H1 (cell line): Measurements from ENCODE around the gene XNDC1N. TPM values are rescaled to one million over a fixed set of nuclear protein-coding genes. Genes with fewer than 3 reads are reported as not detected.
A peak's percentile ranks its signal among the peaks of the same experiment; 100 is the strongest.

Experiments used
- CTCF ChIA-PET: fragments of 300-600 bp; sonication (Branson Sonifier 250); formaldehyde crosslinking; loops from one replicate; lab custom pipeline; 2021; ENCODE audit not compliant: partially characterized antibody; lab: Charles Lee
- POLR2A ChIA-PET: fragments of 300-600 bp; sonication (Branson Sonifier 250); formaldehyde crosslinking; loops from one replicate; lab custom pipeline; 2021; ENCODE audit warnings: inconsistent platforms; ENCODE audit not compliant: partially characterized antibody; lab: Charles Lee
- DNase-seq, 2 experiments: peaks; one replicate each; pipeline versions ENCODE4 v3.0.0 to v3.0.0-alpha.2; 2010 to 2022; ENCODE audit warnings: low spot score in 2 of 2, low read depth in 1 of 2, mixed read lengths in 1 of 2
- FAIRE-seq: peaks from 2 replicates; lab custom pipeline; 2011; peaks lifted over from hg19 to GRCh38; lab: Jason Lieb, UNC
- H2AFZ ChIP-seq: 2 replicates; pipeline ENCODE4 v1.8.1; 2012; ENCODE audit warnings: low read length, inconsistent platforms
- H2AK5ac ChIP-seq: 2 replicates; pipeline ENCODE4 v1.6.1; 2013; ENCODE audit warnings: low read depth, low read length
- H2BK120ac ChIP-seq: replicated peaks from 2 replicates; pipeline ENCODE3; 2013; ENCODE audit warnings: low read depth, low read length, inconsistent platforms
- H2BK12ac ChIP-seq: 2 replicates; pipeline ENCODE4 v1.6.1; 2013; ENCODE audit warnings: low read depth, low read length
- H2BK15ac ChIP-seq: 2 replicates; pipeline ENCODE4 v1.6.1; 2013; ENCODE audit warnings: low read length
- H2BK20ac ChIP-seq: 2 replicates; pipeline ENCODE4 v1.6.1; 2013; ENCODE audit warnings: low read length
- H2BK5ac ChIP-seq: 2 replicates; pipeline ENCODE4 v1.6.1; 2013; ENCODE audit warnings: low read depth, low read length
- H3K14ac ChIP-seq: 2 replicates; pipeline ENCODE4 v1.6.1; 2013; ENCODE audit warnings: inconsistent platforms; ENCODE audit not compliant: insufficient read length
- H3K18ac ChIP-seq: 2 replicates; pipeline ENCODE4 v1.6.1; 2013; ENCODE audit warnings: low read length; ENCODE audit errors: extremely low read depth
- H3K23ac ChIP-seq: 2 replicates; pipeline ENCODE4 v1.6.1; 2013; ENCODE audit warnings: inconsistent platforms; ENCODE audit not compliant: insufficient read length
- H3K23me2 ChIP-seq: 2 replicates; pipeline ENCODE4 v1.6.1; 2013; ENCODE audit warnings: low read depth, low read length
- H3K27ac ChIP-seq: 2 replicates; pipeline ENCODE4 v1.6.1; 2011; ENCODE audit warnings: low read depth, low read length, inconsistent platforms
- H3K27me3 ChIP-seq, 4 experiments: replicated peaks in 1 of 4; 1 replicate in 1 of 4; 2 replicates in 3 of 4; pipeline versions ENCODE4 v1.6.1 to v1.8.1; 2011 to 2013; ENCODE audit warnings: low read length in 3 of 4, mild to moderate bottlenecking in 3 of 4, inconsistent platforms in 2 of 4, mixed read lengths in 2 of 4, moderate library complexity in 1 of 4; ENCODE audit not compliant: control insufficient read depth in 3 of 4, insufficient read depth in 3 of 4; ENCODE audit errors: extremely low read depth in 1 of 4
- H3K36me3 ChIP-seq, 4 experiments: 2 replicates each; pipeline versions ENCODE4 v1.6.1 to v1.8.1; 2011 to 2013; ENCODE audit warnings: mild to moderate bottlenecking in 4 of 4, low read length in 3 of 4, moderate library complexity in 2 of 4, control low read depth in 1 of 4, inconsistent platforms in 1 of 4; ENCODE audit not compliant: insufficient read depth in 4 of 4, control insufficient read depth in 2 of 4
- H3K4ac ChIP-seq: replicated peaks from 2 replicates; pipeline ENCODE3; 2013; ENCODE audit warnings: low read length, low read depth, mixed read lengths, inconsistent platforms; ENCODE audit not compliant: insufficient read length
- H3K4me1 ChIP-seq, 4 experiments: replicated peaks in 1 of 4; 1 replicate in 1 of 4; 2 replicates in 3 of 4; pipeline versions ENCODE4 v1.6.1 to v1.8.1; 2011 to 2013; ENCODE audit warnings: low read length in 3 of 4, inconsistent platforms in 2 of 4, mixed read lengths in 1 of 4; ENCODE audit not compliant: insufficient read depth in 4 of 4, control insufficient read depth in 3 of 4
- H3K4me2 ChIP-seq, 2 experiments: 2 replicates each; pipeline versions ENCODE4 v1.6.1 to v1.8.1; 2011 to 2013; ENCODE audit warnings: low read depth in 2 of 2, low read length in 2 of 2, control low read depth in 1 of 2, inconsistent platforms in 1 of 2, mild to moderate bottlenecking in 1 of 2; ENCODE audit not compliant: insufficient read depth in 1 of 2
- H3K4me3 ChIP-seq, 4 experiments: fragments of 200-600, 300-600 bp in 1 of 4; sonication (generic), shearing (Covaris generic), sonication (Bioruptor Twin) in 1 of 4; 2 replicates each; pipeline versions ENCODE4 v1.5.1 to v1.8.1; 2011 to 2016; ENCODE audit warnings: low read length in 4 of 4, low read depth in 3 of 4, control low read depth in 2 of 4, inconsistent platforms in 2 of 4, mild to moderate bottlenecking in 2 of 4, mixed read lengths in 1 of 4, moderate library complexity in 1 of 4; ENCODE audit not compliant: insufficient read depth in 2 of 4; ENCODE audit errors: extremely low read depth in 1 of 4
- H3K56ac ChIP-seq: replicated peaks from 2 replicates; pipeline ENCODE3; 2013; ENCODE audit warnings: low read depth, mild to moderate bottlenecking, mixed read lengths, low read length, inconsistent platforms; ENCODE audit not compliant: insufficient read length
- H3K79me1 ChIP-seq: 2 replicates; pipeline ENCODE4 v1.6.1; 2013; ENCODE audit warnings: low read depth, low read length, control low read depth
- H3K79me2 ChIP-seq, 2 experiments: 2 replicates each; pipeline versions ENCODE4 v1.6.1 to v1.8.1; 2012 to 2013; ENCODE audit warnings: low read length in 2 of 2, mild to moderate bottlenecking in 2 of 2, inconsistent platforms in 1 of 2; ENCODE audit not compliant: insufficient read depth in 2 of 2, control insufficient read depth in 1 of 2
- H3K9ac ChIP-seq, 4 experiments: replicated peaks in 1 of 4; 1 replicate in 1 of 4; 2 replicates in 3 of 4; pipeline versions ENCODE4 v1.6.1 to v1.8.1; 2011 to 2013; ENCODE audit warnings: low read depth in 3 of 4, low read length in 3 of 4, control low read depth in 2 of 4, mild to moderate bottlenecking in 2 of 4, moderate library complexity in 2 of 4, inconsistent platforms in 1 of 4; ENCODE audit errors: extremely low read depth in 1 of 4
- H3K9me3 ChIP-seq, 2 experiments: 2 replicates each; pipeline versions ENCODE4 v1.6.1 to v1.8.1; 2012 to 2013; ENCODE audit warnings: mild to moderate bottlenecking in 2 of 2, moderate library complexity in 2 of 2, control low read depth in 1 of 2, inconsistent platforms in 1 of 2, low read depth in 1 of 2, low read length in 1 of 2, mixed read lengths in 1 of 2; ENCODE audit not compliant: insufficient read depth in 2 of 2
- H4K20me1 ChIP-seq, 2 experiments: replicated peaks in 1 of 2; 2 replicates each; pipeline versions ENCODE3 to v1.8.1; 2011 to 2013; ENCODE audit warnings: inconsistent platforms in 2 of 2, low read length in 2 of 2, mild to moderate bottlenecking in 1 of 2; ENCODE audit not compliant: insufficient read depth in 2 of 2, control insufficient read depth in 1 of 2
- H4K5ac ChIP-seq: 2 replicates; pipeline ENCODE4 v1.6.1; 2013; ENCODE audit warnings: low read length, low read depth, mixed read lengths, inconsistent platforms; ENCODE audit not compliant: insufficient read length
- H4K8ac ChIP-seq: 2 replicates; pipeline ENCODE4 v1.8.0; 2013; ENCODE audit warnings: mild to moderate bottlenecking, moderate library complexity, low read length, inconsistent platforms; ENCODE audit not compliant: insufficient read depth; ENCODE audit errors: extremely low read depth
- H4K91ac ChIP-seq: replicated peaks from 2 replicates; pipeline ENCODE3; 2013; ENCODE audit warnings: low read length, mixed read lengths, inconsistent platforms; ENCODE audit not compliant: insufficient read length
- ATF3 ChIP-seq: IDR thresholded peaks from 2 replicates; pipeline ENCODE4 v1.6.1; 2011; ENCODE audit warnings: low read depth, mild to moderate bottlenecking, low read length; ENCODE audit not compliant: insufficient read depth
- BRCA1 ChIP-seq: IDR thresholded peaks from 2 replicates; pipeline ENCODE4 v1.6.1; 2012; ENCODE audit warnings: low read depth, low read length, improper control_type of control experiment
- KDM1A ChIP-seq: fragments of 200-600, 300-600 bp; sonication (generic); IDR thresholded peaks from 2 replicates; pipeline ENCODE4 v1.7.1; 2016; ENCODE audit warnings: mild to moderate bottlenecking, low read length, borderline replicate concordance
- MAFK ChIP-seq: IDR thresholded peaks from 2 replicates; pipeline ENCODE4 v1.6.1; 2012; ENCODE audit warnings: low read depth, mild to moderate bottlenecking, improper control_type of control experiment, low read length
- SAP30 ChIP-seq: fragments of 300-600 bp; sonication (generic); IDR thresholded peaks from 2 replicates; pipeline ENCODE4 v1.7.1; 2012; ENCODE audit warnings: low read length, moderate library complexity, mild to moderate bottlenecking, inconsistent platforms; ENCODE audit not compliant: insufficient read depth, insufficient replicate concordance
- WGBS, 2 experiments: shearing (Covaris generic) in 1 of 2; methylation state at CpG; one replicate each; pipeline versions ENCODE4 v1.1.6 to v1.1.7; 2013 to 2015; ENCODE audit warnings: low lambda C conversion rate in 2 of 2, mixed read lengths in 2 of 2, inconsistent platforms in 1 of 2, low coverage in 1 of 2, missing lambda C conversion rate in 1 of 2; ENCODE audit not compliant: insufficient replicate concordance in 2 of 2, insufficient coverage in 1 of 2, insufficient read length in 1 of 2; ENCODE audit errors: extremely low coverage in 1 of 2, missing lambda C conversion rate in 1 of 2; 5-methylcytosine and 5-hydroxymethylcytosine counted together
- polyA plus RNA-seq, 7 experiments: library from polyadenylated mRNA; depleted of rRNA in 3 of 7; stranded (reverse) in 5 of 7; unstranded in 2 of 7; fragments of >200 nt in 5 of 7; fragments of 200-250 nt in 2 of 7; gene quantifications; 1 replicate in 5 of 7; 2 replicates in 1 of 7; 4 replicates in 1 of 7; pipeline versions ENCODE4 v1.2.1 to v1.2.3, GENCODE V29; 2011 to 2013; ENCODE audit warnings: missing spikeins in 2 of 7, mixed read lengths in 2 of 7
- total RNA-seq: library from RNA; stranded (reverse); fragmentation: NEBNext Ultra II Directional; extraction: Animal tissue kit (Norgen Biotek cat#: 25700); gene quantifications from 2 replicates; pipeline ENCODE4 v1.2.1, GENCODE V29; 2021

Gene XNDC1N
- total and polyA plus RNA-seq, 2 of the 8 experiments (the other 6 are each of a cell fraction or from before 2014, with no cell fraction given), result 5.8 to 7.5 TPM

GRCh38 chr11:71971680-71972079 lies 43.3 kb upstream of the XNDC1N start:
- no peak overlapping the region for H4K91ac ChIP-seq
- no peak overlapping the region for H3K14ac ChIP-seq
- H3K56ac ChIP-seq, result no peak overlapping the region
- no peak overlapping the region for H3K27ac ChIP-seq
- H2BK15ac ChIP-seq, result no peak overlapping the region
- no peak overlapping the region for H4K5ac ChIP-seq
- POLR2A ChIA-PET, result no interaction called here
- H2BK20ac ChIP-seq, result no peak overlapping the region
- H2BK120ac ChIP-seq, result no peak overlapping the region
- no peak overlapping the region for H2AFZ ChIP-seq
- TF ChIP-seq BRCA1, result no peak
- TF ChIP-seq SAP30, result no peak
- TF ChIP-seq MAFK, result peak; percentile 98
- TF ChIP-seq ATF3, result no peak
- TF ChIP-seq KDM1A, result no peak
- FAIRE-seq (no peak), DNase-seq (no peak)
- WGBS, 2 experiments, result 92% methylated on average over 2 of the region's 2 CpGs; no CpG with 5 or more reads in 1 of the 2 experiments
- H3K4ac ChIP-seq, result no peak overlapping the region
- H3K36me3 ChIP-seq, result peaks cover 0 to 6% (median under 1%) of the 10 kb centered on the region in 4 experiments; a peak in 1 of 8 replicates
- no peaks in the 10 kb centered on the region for H3K27me3 ChIP-seq
- H3K9ac ChIP-seq, result no peak overlapping the region
- H2AK5ac ChIP-seq, result no peak overlapping the region
- H3K4me2 ChIP-seq, result no peak overlapping the region
- no peaks in the 10 kb centered on the region for H3K23me2 ChIP-seq
- H3K4me3 ChIP-seq, result no peak overlapping the region
- H2BK5ac ChIP-seq, result no peak overlapping the region
- H3K4me1 ChIP-seq, result no peaks in the 10 kb centered on the region
- no peaks in the 10 kb centered on the region for H3K9me3 ChIP-seq
- H3K79me2 ChIP-seq, result no peaks in the 10 kb centered on the region
- H2BK12ac ChIP-seq, result no peak overlapping the region
- peaks cover 0 to 2% of the 10 kb centered on the region in 2 experiments for H4K20me1 ChIP-seq
- CTCF ChIA-PET, result interaction anchor here (1.1 kb wide), 1 partner anchor 500 kb away, joined by 3 read pairs; no protein-coding TSS in a partner anchor
- H4K8ac ChIP-seq, result no peak overlapping the region
- H3K23ac ChIP-seq, result no peak overlapping the region
- no peaks in the 10 kb centered on the region for H3K79me1 ChIP-seq
- no peak overlapping the region for H3K18ac ChIP-seq
